Activated effector memory CD4-positive, alpha-beta T cell treated with anti-CD3 and anti-CD28 coated beads, Interleukin-2, amount 50 U/mL, for 16 hours (primary cell): ENCODE measurements around the gene VPS18.
"Not testable (repeated sequence)": the region's sequence is repeated elsewhere in the genome, so short reads cannot be mapped to it uniquely, and the experiment has no call there.

Experiments used
- DNase-seq: peaks from one replicate; pipeline ENCODE4 v3.0.0-alpha.2; 2020

VPS18 gene

GRCh38 chr15:40893733-40894680, at the start of gene VPS18:
Gene VPS18 (plus strand): TSS chr15:40894450. CDS start chr15:40894769, 319 bp downstream.
- peak; percentile 100 for DNase-seq

DNA sequence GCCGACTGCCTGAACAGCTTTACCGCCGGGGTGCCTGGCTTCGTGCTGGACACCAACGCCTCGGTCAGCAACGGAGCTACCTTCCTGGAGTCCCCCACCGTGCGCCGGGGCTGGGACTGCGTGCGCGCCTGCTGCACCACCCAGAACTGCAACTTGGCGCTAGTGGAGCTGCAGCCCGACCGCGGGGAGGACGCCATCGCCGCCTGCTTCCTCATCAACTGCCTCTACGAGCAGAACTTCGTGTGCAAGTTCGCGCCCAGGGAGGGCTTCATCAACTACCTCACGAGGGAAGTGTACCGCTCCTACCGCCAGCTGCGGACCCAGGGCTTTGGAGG, 49.6 kb upstream of the VPS18 start:
- DNase-seq: peak; percentile 73

- DNase-seq: no peak
Measured at GRCh38 chr15:40845036-40845435, 49.2 kb upstream of the VPS18 start.

DNA sequence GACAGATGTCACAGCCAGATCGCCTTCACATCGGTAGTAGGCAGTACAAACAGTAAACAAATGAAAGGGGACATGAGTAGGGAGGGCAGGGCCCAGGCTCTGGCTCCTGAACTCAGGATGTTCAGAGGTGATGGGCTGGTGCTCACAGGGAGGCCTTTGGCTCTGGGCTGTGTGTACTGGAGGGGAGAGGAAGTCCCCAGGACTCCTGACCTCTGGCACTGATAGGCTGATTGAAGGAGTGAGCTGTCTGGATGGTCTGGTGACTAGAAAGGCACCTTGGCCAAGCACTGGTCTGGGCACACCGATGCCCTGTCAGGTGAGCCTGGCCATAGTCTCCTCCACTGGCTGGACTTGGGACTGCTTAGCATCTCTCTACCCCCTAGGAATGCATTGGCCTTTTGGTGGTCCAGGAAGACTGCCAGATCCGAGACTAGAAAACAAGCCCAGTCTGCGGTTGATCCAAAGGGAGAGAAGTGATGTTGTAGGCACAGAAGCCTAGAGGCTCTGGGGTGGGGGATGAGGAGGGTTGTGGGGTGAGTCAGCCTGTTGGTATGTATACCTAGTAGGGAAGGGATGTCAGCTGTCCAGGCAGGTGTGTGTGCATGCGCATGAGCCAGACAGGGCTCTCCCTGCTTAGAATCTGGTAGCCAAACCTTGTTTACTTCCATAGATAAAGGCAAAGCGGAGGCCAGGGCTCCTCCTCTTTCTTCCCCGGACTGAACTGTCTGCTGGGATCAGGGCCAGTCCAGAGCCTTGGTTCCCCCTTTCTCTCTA, 48.6 kb upstream of the VPS18 start:
- no peak for DNase-seq

GRCh38 chr15:40846841-40847222, 47.4 kb upstream of the VPS18 start:
- no peak for DNase-seq

GRCh38 chr15:40847223-40847961, 46.9 kb upstream of the VPS18 start:
- no peak for DNase-seq

DNA sequence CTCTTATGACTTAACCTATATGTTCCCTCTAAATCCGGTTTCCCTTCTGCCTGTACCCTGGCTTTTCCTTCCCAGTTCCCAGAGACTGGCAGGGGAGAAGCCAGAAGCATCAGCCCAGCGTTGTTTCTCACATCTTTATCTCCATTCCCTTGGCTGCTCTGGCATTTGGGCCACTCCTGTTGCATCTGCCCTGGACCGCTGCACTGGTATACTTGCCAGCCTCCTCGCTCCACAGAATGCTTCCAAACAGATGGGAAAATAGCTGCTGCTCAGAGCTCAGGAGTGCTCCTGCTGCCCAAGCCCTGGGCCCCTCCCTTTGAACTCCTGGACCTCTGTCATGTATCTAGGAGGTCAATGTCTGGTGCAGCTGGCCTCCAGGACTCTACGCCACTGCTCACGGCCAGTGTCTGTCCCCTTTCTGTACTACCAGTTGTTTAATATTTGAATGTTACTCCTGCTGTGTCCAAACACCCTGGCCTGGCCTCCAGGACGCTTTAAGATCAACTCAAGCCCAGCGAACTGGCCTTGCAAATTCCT, 43.6 kb upstream of the VPS18 start:
- no peak for DNase-seq

DNA sequence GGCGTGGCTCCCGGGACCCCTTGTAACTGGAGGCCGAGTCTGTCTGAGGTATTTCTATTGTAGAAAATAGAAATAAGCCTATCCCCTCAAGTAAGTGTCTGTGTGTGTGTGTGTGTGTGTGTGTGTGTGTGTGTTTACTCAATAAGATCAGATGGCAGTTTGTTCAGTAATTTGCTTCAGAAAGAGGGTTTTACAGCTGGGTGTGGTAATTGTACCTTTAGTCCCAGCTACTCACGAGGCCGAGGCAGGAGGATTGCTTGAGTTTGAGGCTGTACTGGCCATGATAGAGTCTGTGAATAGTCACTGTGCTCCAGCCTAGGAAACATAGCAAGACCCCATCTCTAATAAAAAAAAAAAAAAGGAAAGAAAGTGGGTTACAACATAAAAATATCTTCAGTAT, 41.7 kb upstream of the VPS18 start:
- DNase-seq: no peak

DNA sequence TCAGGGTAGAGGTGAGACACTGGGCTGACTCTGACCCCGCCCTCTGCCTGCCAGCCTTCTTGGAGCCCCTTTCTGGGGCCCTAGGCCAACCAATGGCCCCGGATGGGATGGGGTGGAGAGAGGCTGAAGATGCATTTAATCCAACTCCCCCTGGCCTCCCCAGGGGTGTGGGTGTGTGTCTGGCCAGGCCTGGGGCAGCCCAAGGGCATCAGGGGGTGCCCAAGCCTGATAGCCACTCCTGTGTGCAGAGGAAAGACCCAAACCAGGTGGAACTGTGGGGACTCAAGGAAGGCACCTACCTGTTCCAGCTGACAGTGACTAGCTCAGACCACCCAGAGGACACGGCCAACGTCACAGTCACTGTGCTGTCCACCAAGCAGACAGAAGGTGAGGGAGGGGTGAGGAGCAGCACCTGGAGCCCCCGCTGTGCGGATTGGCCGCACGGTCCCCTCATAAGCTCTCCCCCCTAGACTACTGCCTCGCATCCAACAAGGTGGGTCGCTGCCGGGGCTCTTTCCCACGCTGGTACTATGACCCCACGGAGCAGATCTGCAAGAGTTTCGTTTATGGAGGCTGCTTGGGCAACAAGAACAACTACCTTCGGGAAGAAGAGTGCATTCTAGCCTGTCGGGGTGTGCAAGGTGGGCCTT, 40.9 kb upstream of the VPS18 start:
- DNase-seq: no peak

DNA sequence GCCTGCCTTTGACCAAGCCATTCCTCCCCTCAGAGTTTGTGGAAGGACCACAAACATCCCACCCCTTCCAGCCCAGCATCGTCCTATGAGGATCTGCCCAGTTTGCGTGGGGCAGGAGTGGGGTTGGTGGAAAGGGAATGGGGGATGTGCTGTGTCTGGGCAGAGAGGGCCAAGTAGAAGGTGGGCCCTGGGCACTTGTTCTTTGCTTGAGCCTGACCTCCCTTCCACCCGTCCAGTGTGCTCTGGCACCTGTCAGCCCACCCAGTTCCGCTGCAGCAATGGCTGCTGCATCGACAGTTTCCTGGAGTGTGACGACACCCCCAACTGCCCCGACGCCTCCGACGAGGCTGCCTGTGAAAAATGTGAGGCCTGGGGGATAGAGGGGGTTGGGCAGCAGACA, 40.1 kb upstream of the VPS18 start:
- no peak for DNase-seq

DNA sequence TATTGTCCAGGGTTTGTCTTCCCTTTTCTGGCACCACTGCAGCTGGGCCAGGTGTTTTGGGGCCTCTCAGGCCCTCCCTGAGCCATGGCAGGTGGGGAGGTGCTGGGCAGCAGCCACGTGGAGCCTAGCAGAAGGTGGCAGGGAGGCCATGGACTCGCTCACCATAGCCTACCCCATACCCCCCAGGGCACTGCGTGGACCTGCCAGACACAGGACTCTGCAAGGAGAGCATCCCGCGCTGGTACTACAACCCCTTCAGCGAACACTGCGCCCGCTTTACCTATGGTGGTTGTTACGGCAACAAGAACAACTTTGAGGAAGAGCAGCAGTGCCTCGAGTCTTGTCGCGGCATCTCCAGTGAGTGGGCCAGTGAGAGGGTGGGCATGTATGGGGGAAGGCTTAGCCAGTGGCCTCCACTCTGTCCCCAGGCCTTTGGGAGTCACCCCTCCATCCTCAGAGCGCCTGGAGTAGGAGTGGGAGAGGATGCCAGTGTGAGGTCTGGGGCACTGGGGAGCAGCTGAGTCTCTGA, 38.5 kb upstream of the VPS18 start:
- DNase-seq: no peak

- DNase-seq: no peak
Measured at GRCh38 chr15:40856746-40857145, 37.5 kb upstream of the VPS18 start.

GRCh38 chr15:40857601-40858341, 36.5 kb upstream of the VPS18 start:
- peak; percentile 91 for DNase-seq

GRCh38 chr15:40858706-40859105, 35.5 kb upstream of the VPS18 start:
- no peak for DNase-seq

DNA sequence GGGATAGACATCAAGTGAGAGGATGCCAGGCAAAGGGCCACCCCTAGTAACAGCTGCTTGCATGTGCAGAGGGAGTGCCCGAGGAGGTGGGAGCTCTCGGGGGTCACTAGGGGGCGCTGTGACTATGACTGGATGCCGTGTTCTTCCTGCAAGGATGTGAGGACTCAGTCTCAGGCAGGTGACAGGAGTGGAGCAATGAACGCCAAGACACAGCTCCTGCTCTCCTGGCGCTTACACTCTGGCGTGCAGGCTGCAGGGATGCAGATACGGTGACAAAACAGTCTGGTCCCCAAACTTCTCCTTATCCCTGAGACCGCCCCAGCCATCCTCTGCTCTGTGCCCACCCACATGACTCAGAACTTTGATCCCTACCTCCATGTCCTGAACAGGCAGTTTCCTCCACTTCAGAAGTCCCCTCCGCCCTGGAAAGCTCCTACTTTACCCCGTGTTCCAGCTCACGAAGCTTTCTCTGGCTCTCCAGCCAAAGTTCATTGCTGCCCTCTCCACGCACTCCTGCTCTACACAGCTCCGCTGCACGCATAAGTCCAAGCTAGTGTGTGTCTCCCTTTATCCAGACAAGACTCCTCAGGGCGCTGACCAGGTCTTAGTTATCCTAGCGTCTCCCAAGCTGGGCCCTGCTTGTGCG, 34.9 kb upstream of the VPS18 start:
- peak; percentile 92 for DNase-seq

GRCh38 chr15:40861147-40861546, 33.1 kb upstream of the VPS18 start:
- not testable (repeated sequence) for DNase-seq

DNA sequence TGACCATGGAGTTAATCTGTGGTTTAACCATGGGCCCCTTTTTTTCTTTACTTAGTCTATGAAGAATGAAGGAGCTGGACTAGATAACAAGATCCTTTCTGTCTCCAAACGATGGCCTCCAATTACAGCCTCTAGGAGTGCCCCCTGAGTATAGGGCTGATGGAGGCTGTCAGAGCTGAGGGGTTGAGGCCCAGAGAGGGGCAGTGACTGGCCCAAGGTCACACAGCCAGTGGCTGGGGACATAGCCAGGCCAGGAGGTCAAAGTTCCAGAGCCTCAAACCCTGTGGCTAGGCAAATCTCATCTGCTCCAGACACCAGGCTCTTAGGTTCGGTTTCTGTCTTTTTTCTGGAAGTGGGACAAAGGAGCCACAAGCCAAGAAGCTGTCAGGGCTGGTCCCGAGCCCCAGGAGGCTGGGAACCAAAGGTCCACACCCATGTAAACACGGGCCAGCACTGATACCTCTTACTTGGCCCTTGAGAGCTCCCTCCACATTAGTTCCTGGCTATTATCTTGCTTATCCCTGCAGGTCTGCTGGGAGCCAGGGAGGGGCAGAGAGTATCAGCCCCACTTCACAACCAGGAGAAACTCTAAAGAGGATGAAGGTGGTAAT, 30.5 kb upstream of the VPS18 start:
- DNase-seq: no peak

- DNase-seq: no peak
Measured at GRCh38 chr15:40867199-40867598, 27.1 kb upstream of the VPS18 start.

DNA sequence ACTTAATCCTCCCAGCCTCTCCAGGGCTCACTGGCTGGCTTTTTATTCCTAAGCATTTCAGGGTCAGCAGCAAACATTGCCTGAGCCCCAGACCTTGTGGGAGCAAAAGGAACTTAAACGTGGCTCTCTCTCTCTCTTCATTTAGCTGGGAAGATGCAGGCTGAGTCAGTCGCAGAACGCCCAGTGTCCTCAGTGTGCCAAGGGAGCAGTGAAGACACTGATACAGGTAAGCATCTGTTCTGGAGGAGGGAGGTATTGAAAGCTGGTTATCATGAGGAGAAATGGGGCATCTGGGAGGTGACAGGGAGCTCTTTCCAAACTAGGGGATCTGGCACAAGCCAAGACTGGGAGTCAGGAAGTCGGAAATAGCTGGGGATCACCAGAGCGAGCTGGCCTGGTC, 24.6 kb upstream of the VPS18 start:
- DNase-seq: no peak

- no peak for DNase-seq
Measured at GRCh38 chr15:40870716-40871115, 23.5 kb upstream of the VPS18 start.
